Stimulated activated CD4-positive, alpha-beta T cell treated with anti-CD3 and anti-CD28 coated beads, Interleukin-2, amount 100 ng/mL, for 4 hours (primary cell): ENCODE measurements around the gene ASXL2.
A peak's percentile ranks its signal among the peaks of the same experiment; 100 is the strongest.

ENCODE experiments used
- DNase-seq: peaks from one replicate; pipeline ENCODE4 v3.0.0-alpha.2; 2020; ENCODE audit warnings: low read depth

Gene ASXL2

GRCh38 chr2:25685741-25686140 lies 192.5 kb downstream of the ASXL2 start:
- DNase-seq = no peak

- DNase-seq = peak; percentile 27
These were observed 193.5 kb downstream of the ASXL2 start for GRCh38 chr2:25684577-25685473.
